Muscle layer of duodenum (tissue), 2 donors: ENCODE results near the gene JAG1.
A peak's percentile ranks its signal among the peaks of the same experiment; 100 is the strongest.
"Not testable (repeated sequence)": the region's sequence is repeated elsewhere in the genome, so short reads cannot be mapped to it uniquely, and the experiment has no call there.

Experiments used
- H3K27ac ChIP-seq: one replicate; pipeline ENCODE4 v1.7.0; 2013; ENCODE audit warnings: mild to moderate bottlenecking, low read length
- H3K27me3 ChIP-seq: one replicate; pipeline ENCODE4 v1.7.0; 2013; ENCODE audit warnings: low read depth, mild to moderate bottlenecking, control low read depth, low read length
- H3K36me3 ChIP-seq, 2 donors: one replicate each; pipeline ENCODE4 v1.7.0; 2013; ENCODE audit warnings: low read length in 2 of 2, control low read depth in 1 of 2, mild to moderate bottlenecking in 1 of 2; ENCODE audit not compliant: insufficient read depth in 2 of 2, control insufficient read depth in 1 of 2
- H3K4me1 ChIP-seq, 2 donors: one replicate each; pipeline ENCODE4 v1.7.0; 2013; ENCODE audit warnings: low read length in 2 of 2, mild to moderate bottlenecking in 2 of 2, control low read depth in 1 of 2, moderate library complexity in 1 of 2; ENCODE audit not compliant: insufficient read depth in 2 of 2, control insufficient read depth in 1 of 2
- H3K4me3 ChIP-seq, 2 donors: one replicate each; pipeline ENCODE4 v1.7.0; 2013; ENCODE audit warnings: low read length in 2 of 2, low read depth in 1 of 2, mild to moderate bottlenecking in 1 of 2
- H3K9me3 ChIP-seq, 2 donors: one replicate each; pipeline ENCODE4 v1.7.0; 2013; ENCODE audit warnings: low read length in 2 of 2, control low read depth in 1 of 2, mild to moderate bottlenecking in 1 of 2; ENCODE audit not compliant: control insufficient read depth in 1 of 2
- donor health status: healthy.

JAG1 gene

DNA sequence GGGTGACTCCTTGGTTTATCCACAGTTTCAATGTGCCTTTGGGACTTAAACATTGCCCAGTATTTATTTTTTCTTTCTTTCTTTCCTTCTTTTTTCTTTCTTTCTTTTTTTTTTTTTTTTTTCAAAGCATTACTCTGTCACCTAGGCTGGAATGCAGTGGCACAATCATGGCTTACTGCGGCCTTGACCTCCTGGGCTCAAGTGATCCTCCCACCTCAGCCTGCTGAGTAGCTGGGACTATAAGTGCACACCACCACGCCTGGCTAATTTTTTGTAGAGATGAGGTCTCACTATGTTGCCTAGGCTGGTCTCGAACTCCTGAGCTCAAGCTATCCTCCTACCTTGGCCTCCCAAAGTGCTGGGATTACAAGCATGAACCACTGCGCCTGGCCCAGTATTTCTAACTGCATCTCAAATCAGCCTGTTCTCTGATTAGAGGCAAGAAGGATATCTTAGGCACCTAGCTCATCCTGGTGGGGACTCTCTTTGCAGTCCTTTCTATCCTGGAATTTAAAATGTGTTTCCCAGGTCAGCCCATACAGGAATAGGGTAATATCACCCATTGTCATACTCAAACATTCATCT, 56.2 kb downstream of the JAG1 start:
- not testable (repeated sequence) for H3K4me3 ChIP-seq, H3K36me3 ChIP-seq, H3K4me1 ChIP-seq, H3K27me3 ChIP-seq, H3K27ac ChIP-seq, H3K9me3 ChIP-seq

DNA sequence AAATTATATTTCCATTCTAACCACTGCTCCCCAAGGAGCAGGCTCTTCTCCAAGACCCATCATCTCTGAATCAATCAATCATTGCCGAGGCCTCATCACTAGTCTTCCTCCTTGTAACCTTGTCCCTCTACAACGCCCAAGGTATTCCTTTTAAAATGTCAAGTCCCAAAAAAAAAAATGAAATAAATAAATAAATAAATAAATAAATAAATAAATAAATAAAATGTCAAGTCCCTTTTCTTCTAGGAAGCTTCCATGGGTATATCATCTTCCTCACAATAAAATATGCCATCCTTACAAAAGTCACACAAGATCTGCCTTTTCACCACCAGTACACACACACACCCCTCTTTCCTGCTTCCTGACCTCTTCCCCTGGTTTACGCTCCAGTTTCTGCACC, 57.6 kb downstream of the JAG1 start:
- H3K9me3 ChIP-seq: no peaks in the 10 kb centered on the region
- no peaks in the 10 kb centered on the region for H3K27me3 ChIP-seq
- no peak overlapping the region for H3K4me3 ChIP-seq
- no peaks in the 10 kb centered on the region for H3K36me3 ChIP-seq
- H3K27ac ChIP-seq: no peak overlapping the region
- H3K4me1 ChIP-seq: no peaks in the 10 kb centered on the region

DNA sequence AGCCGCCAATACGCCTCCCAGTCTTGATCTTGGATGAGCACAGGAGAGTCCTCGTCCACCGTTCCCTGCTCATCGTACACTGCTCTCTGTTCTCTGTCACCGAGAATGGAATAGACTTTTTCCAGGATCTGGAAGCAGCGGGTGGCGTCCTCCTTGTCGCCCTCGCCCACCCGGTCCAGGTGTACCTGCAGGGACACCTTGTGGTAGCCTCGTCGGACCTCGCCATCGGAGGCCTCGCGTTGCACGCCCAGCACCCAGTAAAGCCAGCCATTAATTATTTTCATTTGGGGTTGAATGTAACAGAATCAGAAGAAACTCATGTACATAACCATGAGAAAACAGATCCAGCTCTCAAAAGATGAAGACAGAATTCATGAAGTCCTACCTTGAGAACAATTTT, 59.9 kb downstream of the JAG1 start:
- no peaks in the 10 kb centered on the region for H3K36me3 ChIP-seq
- H3K27me3 ChIP-seq: no peaks in the 10 kb centered on the region
- no peak overlapping the region for H3K27ac ChIP-seq
- no peaks in the 10 kb centered on the region for H3K9me3 ChIP-seq
- H3K4me1 ChIP-seq: peaks cover 0 to 3% of the 10 kb centered on the region in 2 donors
- H3K4me3 ChIP-seq: no peak overlapping the region

DNA sequence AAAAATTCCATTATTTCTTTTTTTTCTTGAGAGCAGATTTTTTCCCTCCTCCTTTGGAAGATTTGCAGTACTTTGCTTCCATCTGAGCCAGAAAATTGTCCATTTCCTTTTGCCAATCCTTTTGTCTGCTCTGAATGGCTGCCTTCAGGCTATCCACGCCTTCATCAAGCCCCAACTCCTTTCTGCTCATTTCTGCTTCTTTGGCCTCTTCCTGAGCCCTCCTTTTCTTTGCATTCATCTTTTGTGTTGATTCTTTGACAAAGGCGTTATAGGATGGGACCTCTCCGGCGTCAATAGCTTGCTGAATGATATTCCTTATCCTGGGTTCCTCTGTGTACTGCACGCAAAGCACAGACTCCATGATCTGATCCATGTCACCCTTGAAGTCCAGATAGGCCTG, 60.4 kb downstream of the JAG1 start:
- H3K9me3 ChIP-seq, H3K36me3 ChIP-seq, H3K4me1 ChIP-seq, H3K4me3 ChIP-seq, H3K27ac ChIP-seq, H3K27me3 ChIP-seq: not testable (repeated sequence)

DNA sequence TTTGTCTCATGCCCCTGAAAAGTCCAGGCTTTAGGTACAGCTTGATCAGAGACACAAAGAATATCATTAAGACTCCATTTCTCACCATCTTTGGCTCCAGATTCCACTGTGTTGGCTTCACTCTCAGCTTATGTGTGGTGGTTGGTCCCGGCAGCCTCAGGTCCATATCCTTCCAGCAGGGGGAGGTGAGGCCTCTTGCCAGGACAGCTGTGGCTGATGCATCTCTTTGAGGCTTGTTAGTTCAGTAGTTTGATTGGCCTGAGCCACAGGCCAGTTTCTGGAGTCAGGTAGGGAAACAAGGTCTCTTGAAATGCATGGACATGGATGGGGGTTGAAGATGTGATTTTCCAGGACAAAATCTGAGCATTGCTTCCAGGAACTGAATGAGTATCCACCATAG, 62.4 kb downstream of the JAG1 start:
- Histone ChIP-seq H3K4me1 (peaks cover 0 to 4% of the 10 kb centered on the region in 2 donors), H3K27ac (no peak overlapping the region), H3K27me3 (no peaks in the 10 kb centered on the region), H3K9me3 (no peaks in the 10 kb centered on the region), H3K36me3 (no peaks in the 10 kb centered on the region), H3K4me3 (no peak overlapping the region)

DNA sequence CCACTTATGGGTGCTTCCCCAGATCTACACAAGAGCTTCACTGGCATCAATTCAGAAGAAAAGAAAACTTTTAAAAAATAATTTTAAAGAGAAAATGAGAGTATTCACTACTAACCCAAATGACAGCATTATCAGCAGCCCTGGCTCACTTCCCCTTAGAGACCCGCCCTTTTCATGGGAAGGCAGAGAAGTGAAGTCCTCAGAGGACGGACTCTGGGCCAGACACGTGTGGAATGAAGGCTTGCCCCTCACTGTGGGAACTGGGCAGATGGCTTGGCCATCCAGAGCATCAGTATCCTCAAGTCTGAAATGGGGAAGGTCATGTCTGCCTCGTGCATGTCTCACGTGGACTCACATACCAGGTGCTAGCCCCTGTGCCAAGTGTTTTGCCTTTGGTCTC, 63.5 kb downstream of the JAG1 start:
- Histone ChIP-seq H3K4me1 (peaks cover 0 to 4% of the 10 kb centered on the region in 2 donors), H3K27me3 (no peaks in the 10 kb centered on the region), H3K9me3 (no peaks in the 10 kb centered on the region), H3K36me3 (no peaks in the 10 kb centered on the region), H3K27ac (no peak overlapping the region), H3K4me3 (no peak overlapping the region)

DNA sequence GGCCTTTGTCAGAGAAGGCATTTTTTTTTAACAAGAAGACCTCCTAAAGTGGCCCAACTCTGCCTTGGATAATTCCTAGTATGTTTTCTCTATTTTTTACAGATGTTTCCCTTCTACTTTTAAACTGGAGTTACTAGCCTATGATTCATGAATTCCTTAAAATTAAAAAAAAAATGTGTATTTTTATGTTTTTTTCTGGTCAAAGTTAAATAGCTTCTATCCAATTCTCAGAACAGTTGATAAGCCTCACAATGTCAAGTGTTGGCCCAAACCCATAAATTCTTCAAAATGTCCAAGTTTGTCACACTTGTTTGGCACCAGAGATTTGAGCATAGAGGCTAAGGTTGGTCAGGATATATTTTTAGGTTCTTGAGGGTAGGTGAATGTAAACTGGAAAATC, 64.0 kb downstream of the JAG1 start:
- H3K9me3 ChIP-seq: no peaks in the 10 kb centered on the region
- H3K27me3 ChIP-seq: no peaks in the 10 kb centered on the region
- H3K4me1 ChIP-seq: peaks cover 0 to 4% of the 10 kb centered on the region in 2 donors
- no peak overlapping the region for H3K4me3 ChIP-seq
- peak overlapping the region; percentile 74 for H3K27ac ChIP-seq
- no peaks in the 10 kb centered on the region for H3K36me3 ChIP-seq

DNA sequence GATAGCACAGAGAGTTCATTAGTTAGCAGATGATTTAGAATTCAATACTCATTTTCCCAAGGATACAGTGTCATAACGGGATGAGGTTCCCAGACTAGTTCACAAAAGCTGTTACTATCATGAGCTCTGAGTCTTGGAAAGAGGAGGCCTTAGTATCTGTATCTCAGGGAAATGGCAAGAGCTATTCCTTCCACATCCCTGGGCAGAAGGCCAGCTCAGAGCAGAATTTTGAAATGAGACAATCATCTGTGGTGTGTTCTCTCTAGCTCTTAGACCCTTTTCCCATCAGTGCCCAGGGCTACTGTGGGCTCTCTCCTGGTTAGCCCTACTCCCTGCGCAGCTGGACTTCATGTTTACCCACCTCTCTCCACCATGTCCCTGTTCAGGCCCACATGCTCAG, 64.5 kb downstream of the JAG1 start:
- Histone ChIP-seq H3K27me3 (no peaks in the 10 kb centered on the region), H3K4me3 (no peak overlapping the region), H3K4me1 (peaks cover 0 to 4% of the 10 kb centered on the region in 2 donors), H3K36me3 (peaks cover 0 to 3% of the 10 kb centered on the region in 2 donors), H3K9me3 (no peaks in the 10 kb centered on the region), H3K27ac (peak overlapping the region; percentile 74)

DNA sequence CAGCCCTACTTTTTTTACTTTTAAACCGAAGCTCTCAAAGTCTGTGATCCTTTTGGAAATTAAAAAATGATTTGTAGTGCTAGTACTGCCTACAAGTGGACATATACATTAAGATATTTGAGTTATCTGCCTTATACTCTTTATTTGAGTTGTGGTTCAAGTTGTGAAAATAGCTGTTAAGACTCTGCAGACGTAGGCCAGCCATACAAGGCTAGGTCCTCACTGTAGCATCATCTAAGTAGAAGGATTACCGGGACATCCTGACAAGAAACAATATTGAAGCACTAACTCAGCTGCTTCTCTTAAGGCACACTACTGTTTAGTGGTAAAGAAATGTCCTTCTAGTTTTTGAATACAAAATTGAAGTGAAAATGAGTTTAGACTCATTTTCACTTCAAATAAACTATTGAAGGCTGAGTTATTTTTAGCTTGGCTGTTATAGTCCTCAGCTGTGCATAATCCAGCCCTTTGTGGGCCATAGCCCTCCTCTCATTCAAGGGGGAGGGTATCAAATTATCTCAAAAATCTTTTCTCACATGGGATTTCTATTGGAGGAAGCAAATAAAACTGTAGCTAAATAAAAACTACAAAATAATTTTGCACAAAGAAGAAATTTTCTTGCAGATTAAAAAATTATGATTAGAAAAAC, 68.1 kb downstream of the JAG1 start:
- peaks cover 0 to 4% of the 10 kb centered on the region in 2 donors for H3K4me1 ChIP-seq
- no peaks in the 10 kb centered on the region for H3K27me3 ChIP-seq
- no peaks in the 10 kb centered on the region for H3K9me3 ChIP-seq
- peak overlapping the region; percentile 7 for H3K27ac ChIP-seq
- H3K36me3 ChIP-seq: peaks cover 0 to 5% of the 10 kb centered on the region in 2 donors
- H3K4me3 ChIP-seq: no peak overlapping the region

DNA sequence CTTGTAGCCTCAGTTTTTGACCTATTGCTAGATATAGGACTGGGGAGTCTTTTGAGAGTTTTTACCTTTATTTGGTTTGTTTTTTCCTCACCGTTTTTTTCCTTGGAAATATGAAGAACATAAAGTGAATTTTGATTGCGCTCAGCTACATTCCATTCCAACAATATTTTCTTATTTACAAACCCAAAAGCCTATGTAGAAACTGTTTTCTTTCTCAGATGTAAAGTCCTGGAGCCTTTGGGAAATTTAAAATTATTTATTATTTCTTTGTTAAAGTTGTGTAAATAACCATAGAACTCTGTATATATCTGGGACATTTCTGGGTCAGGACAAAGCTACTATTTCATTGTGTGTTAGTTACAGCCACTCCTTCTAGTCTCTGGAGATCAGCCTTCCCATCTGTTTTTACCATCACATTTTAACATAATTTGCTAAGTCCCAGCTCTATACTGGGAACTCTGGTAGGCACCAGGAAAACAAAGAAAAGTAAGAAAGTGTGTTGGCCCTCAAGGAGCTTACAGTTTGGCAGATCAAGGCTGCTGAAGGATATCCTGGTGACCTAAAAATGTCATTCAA, 68.8 kb downstream of the JAG1 start:
- H3K36me3 ChIP-seq: peaks cover 0 to 5% of the 10 kb centered on the region in 2 donors
- no peaks in the 10 kb centered on the region for H3K9me3 ChIP-seq
- H3K27ac ChIP-seq: peak overlapping the region; percentile 7
- no peaks in the 10 kb centered on the region for H3K27me3 ChIP-seq
- peaks cover 0 to 4% of the 10 kb centered on the region in 2 donors for H3K4me1 ChIP-seq
- H3K4me3 ChIP-seq: no peak overlapping the region

DNA sequence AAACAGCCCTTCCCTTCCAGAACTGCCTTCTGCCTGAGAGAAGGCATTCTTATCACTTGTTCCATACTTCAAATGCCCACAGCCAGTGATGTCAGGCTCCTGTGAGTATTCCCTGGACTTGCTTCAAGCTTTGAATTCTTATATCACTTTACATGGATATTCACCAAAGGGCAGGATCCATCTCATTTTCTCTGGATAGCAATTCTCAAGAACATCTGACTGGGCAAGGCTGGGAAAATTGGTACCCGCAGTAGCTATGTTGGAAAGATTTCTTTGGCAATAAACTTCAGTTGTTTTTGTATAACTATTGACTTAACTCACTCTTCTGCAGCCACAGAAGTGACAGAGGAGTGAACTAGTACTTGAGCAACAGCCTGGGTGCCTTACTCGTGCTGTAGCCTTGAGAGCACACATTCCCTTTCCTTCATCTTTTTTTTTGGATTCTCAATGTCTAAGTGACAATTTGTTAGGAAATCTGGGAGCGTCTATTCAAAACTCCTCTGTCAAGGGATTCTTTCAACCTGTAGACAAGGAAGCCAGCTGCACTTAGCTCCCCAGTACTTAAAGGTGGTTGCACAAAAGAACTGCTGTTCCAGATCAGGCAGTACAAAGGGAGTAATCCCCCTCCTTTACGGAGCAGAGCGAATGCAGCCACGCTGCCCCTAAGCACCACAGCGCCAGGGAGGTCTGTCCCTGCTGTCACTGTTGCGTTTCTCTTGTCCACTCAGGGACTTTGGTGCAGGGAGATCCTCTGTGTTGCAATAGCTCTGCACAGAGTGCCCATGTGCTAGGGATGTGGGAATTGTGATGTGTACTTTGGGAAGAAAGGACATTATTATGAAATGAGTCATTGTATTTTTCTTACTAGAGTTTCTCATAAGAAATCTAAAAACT, 69.6 kb downstream of the JAG1 start:
- no peaks in the 10 kb centered on the region for H3K9me3 ChIP-seq
- H3K4me3 ChIP-seq: no peak overlapping the region
- H3K27me3 ChIP-seq: no peaks in the 10 kb centered on the region
- H3K27ac ChIP-seq: peak overlapping the region; percentile 27
- peaks cover 0 to 4% of the 10 kb centered on the region in 2 donors for H3K4me1 ChIP-seq
- peaks cover 0 to 5% of the 10 kb centered on the region in 2 donors for H3K36me3 ChIP-seq
